K562 (cell line): ENCODE results near the gene RASIP1. TPM values are rescaled to one million over a fixed set of nuclear protein-coding genes. Genes with fewer than 3 reads are reported as not detected.
A peak's percentile ranks its signal among the peaks of the same experiment; 100 is the strongest.

Experiments used
- BRF2 ChIP-seq: IDR thresholded peaks from 3 replicates; pipeline ENCODE4 v1.6.1; 2011; ENCODE audit warnings: borderline replicate concordance, mild to moderate bottlenecking; ENCODE audit not compliant: insufficient read length, insufficient read depth
- FOXA3 ChIP-seq, 2 experiments: fragments of 450-650 bp in 1 of 2; sonication (generic) in 1 of 2; formaldehyde crosslinking; IDR thresholded peaks in 1 of 2; conservative IDR thresholded peaks in 1 of 2; 2 replicates each; pipeline versions ENCODE4 v1.4.0 to v1.8.0; 2020 to 2022; ENCODE audit warnings: mild to moderate bottlenecking in 2 of 2, missing genetic modification reagents in 1 of 2
- NFIC ChIP-seq: fragments of 450-650 bp; IDR thresholded peaks from 2 replicates; pipeline ENCODE4 v1.6.1; 2017; ENCODE audit warnings: mild to moderate bottlenecking, inconsistent platforms
- RHOXF2B ChIP-seq: fragments of 250-450 bp; sonication (Bioruptor Pico); conservative IDR thresholded peaks from 2 replicates; pipeline ENCODE4 v1.5.1; 2021
- SFPQ ChIP-seq: fragments of 200-400 bp; formaldehyde crosslinking; IDR thresholded peaks from 2 replicates; pipeline ENCODE4 v1.6.1; 2017; ENCODE audit warnings: mild to moderate bottlenecking, low read depth, low read length, moderate library complexity
- SMARCA5 ChIP-seq: fragments of 450-650 bp; IDR thresholded peaks from 2 replicates; pipeline ENCODE4 v1.6.1; 2016
- ZBED1 ChIP-seq: IDR thresholded peaks from 2 replicates; pipeline ENCODE4 v1.6.1; 2014
- ZNF707 ChIP-seq: fragments of 250-450 bp; sonication (Bioruptor Pico); conservative IDR thresholded peaks from 2 replicates; pipeline ENCODE4 v1.8.0; 2022; ENCODE audit warnings: inconsistent platforms, mild to moderate bottlenecking, moderate library complexity
- ZNF785 ChIP-seq: fragments of 250-450 bp; sonication (Bioruptor Pico); IDR thresholded peaks from 2 replicates; pipeline ENCODE4 v1.4.0; 2020; ENCODE audit warnings: mild to moderate bottlenecking
- polyA plus RNA-seq, 8 experiments: library from polyadenylated mRNA; depleted of rRNA in 4 of 8; stranded (reverse) in 5 of 8; unstranded in 3 of 8; fragments of >200 nt; fragmentation: Nextera tagmentation in 2 of 8; fragmentation: Illumina TruSeq in 1 of 8; extraction: Ambion mirVana in 2 of 8; extraction: Trizol in 1 of 8; gene quantifications; 2 replicates each; pipeline versions ENCODE4 v1.2.1 to v1.2.3, GENCODE V29; 2011 to 2014; ENCODE audit warnings: inconsistent platforms in 1 of 8, missing spikeins in 1 of 8
- total RNA-seq, 7 experiments: library from RNA; depleted of rRNA in 6 of 7; stranded (reverse); fragments of >200 nt in 6 of 7; fragmentation: Illumina TruSeq in 2 of 7; extraction: Trizol in 2 of 7; gene quantifications; 2 replicates each; pipeline versions ENCODE4 v1.2.1 to v1.2.3, GENCODE V29; 2011 to 2021; ENCODE audit warnings: low replicate concordance in 1 of 7
- TF ChIP-seq, protein P1 (sequence below): fragments of 250-450 bp; sonication (Bioruptor Pico); IDR thresholded peaks from 2 replicates; pipeline ENCODE4 v1.5.0; 2021; ENCODE audit warnings: mild to moderate bottlenecking, borderline replicate concordance
- TF ChIP-seq, protein P2 (sequence below): fragments of 250-450 bp; sonication (Bioruptor Pico); IDR thresholded peaks from 2 replicates; pipeline ENCODE4 v1.5.0; 2021; ENCODE audit warnings: mild to moderate bottlenecking, moderate library complexity

RASIP1 gene
- total and polyA plus RNA-seq, 9 of the 15 experiments (the other 6 are each of a cell fraction or from before 2014, with no cell fraction given) = 0.20 to 4.7 (median 1.5) TPM

- TF ChIP-seq, protein P1, sequence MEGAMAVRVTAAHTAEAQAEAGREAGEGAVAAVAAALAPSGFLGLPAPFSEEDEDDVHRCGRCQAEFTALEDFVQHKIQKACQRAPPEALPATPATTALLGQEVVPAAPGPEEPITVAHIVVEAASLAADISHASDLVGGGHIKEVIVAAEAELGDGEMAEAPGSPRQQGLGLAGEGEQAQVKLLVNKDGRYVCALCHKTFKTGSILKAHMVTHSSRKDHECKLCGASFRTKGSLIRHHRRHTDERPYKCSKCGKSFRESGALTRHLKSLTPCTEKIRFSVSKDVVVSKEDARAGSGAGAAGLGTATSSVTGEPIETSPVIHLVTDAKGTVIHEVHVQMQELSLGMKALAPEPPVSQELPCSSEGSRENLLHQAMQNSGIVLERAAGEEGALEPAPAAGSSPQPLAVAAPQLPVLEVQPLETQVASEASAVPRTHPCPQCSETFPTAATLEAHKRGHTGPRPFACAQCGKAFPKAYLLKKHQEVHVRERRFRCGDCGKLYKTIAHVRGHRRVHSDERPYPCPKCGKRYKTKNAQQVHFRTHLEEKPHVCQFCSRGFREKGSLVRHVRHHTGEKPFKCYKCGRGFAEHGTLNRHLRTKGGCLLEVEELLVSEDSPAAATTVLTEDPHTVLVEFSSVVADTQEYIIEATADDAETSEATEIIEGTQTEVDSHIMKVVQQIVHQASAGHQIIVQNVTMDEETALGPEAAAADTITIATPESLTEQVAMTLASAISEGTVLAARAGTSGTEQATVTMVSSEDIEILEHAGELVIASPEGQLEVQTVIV (CRISPR knock-in tag) = no peak
- TF ChIP-seq ZBED1 (no peak), ZNF785 (CRISPR knock-in tag) (no peak), NFIC (peak; percentile 69), ZNF707 (no peak), BRF2 (no peak), RHOXF2B (CRISPR knock-in tag) (no peak), SFPQ (no peak), SMARCA5 (no peak), FOXA3 (CRISPR knock-in tag; conservative IDR thresholded peaks at IDR 0.05 in 1 of 2, IDR thresholded peaks at IDR 0.05 in 1 of 2) (no peak)
- TF ChIP-seq, protein P2, sequence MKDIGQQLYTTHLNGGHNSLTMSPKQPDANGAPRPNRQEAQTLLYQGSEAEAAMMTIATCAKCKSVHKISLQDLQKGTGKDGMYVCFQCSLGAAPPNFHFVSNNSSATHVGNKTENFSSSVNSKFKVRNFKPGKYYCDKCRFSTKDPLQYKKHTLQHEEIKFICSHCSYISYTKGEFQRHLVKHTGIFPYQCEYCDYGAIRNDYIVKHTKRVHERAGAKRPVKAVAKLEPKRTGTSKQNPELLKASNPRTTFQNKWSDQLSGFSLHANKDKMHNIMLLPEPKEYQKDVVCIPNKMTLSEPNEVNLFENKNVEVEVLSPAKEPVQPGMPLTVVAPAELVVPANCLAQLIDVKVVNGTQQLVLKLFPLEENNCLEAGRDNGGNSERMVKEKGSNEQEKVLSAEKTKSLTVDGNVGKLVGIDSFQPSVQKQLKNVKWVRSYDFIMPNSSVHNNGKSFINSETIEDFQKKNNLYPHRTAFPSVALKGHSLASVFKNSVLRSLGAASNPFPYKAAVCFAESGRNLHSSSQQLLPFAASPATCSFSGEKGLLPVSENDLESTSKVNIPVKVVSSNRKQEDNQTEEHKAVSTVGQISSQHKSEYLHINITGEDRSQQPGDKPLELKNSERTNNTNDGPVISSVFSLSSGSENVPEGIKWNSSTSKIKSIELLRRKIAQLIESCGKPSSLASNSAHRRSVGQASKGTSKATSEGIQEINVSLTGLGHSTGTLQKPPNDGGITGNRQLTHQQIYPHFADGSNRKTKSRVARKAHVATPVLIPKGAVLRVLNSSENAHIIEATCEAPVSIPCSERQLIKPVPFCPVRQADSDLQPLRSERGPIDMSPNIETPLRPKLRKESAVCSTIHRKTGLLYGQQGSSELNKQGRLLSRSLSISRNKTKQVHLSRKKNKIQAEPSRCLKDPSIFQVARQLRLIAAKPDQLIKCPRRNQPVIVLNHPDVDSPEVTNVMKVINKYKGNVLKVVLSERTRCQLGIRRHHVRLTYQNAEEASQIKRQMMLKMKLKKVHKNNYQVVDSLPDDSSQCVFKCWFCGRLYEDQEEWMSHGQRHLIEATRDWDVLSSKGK = no peak
These were observed 954 bp upstream of the RASIP1 start (continued) for GRCh38 chr19:48741129-48741999.
